ENCODE data around the gene KLF16. TPM values are rescaled to one million over a fixed set of nuclear protein-coding genes. Genes with fewer than 3 reads are reported as not detected.
A peak's percentile ranks its signal among the peaks of the same experiment; 100 is the strongest.

Gene KLF16
- total RNA-seq, 1 experiment from 2014 or later, result 5.1 TPM

- Histone ChIP-seq H3K27ac (no peak overlapping the region), H3K4me1 (no peaks in the 10 kb centered on the region; the same call in 1 of the 2 replicates), H3K4me3 (no peak overlapping the region), H3K9me3 (replicated peaks) (no peaks in the 10 kb centered on the region), H3K36me3 (no peaks in the 10 kb centered on the region), H3K27me3 (no peaks in the 10 kb centered on the region)
- no peak for DNase-seq
Observed at GRCh38 chr19:1866693-1867348, 3.4 kb upstream of the KLF16 start.

- Histone ChIP-seq H3K4me3 (peak overlapping the region; percentile 78), H3K27ac (peak overlapping the region; percentile 95), H3K36me3 (no peaks in the 10 kb centered on the region), H3K4me1 (no peaks in the 10 kb centered on the region; the same call in 1 of the 2 replicates), H3K27me3 (no peaks in the 10 kb centered on the region), H3K9me3 (replicated peaks) (no peaks in the 10 kb centered on the region)
- no peak for DNase-seq
Observed at GRCh38 chr19:1865172-1866010, 2.0 kb upstream of the KLF16 start.

- Histone ChIP-seq H3K36me3 (no peaks in the 10 kb centered on the region), H3K27ac (peak overlapping the region; percentile 95), H3K27me3 (no peaks in the 10 kb centered on the region), H3K9me3 (replicated peaks) (no peaks in the 10 kb centered on the region), H3K4me3 (peak overlapping the region; percentile 78), H3K4me1 (no peaks in the 10 kb centered on the region; the same call in 1 of the 2 replicates)
- peak; percentile 81 to 82 for DNase-seq
Observed at GRCh38 chr19:1864480-1865171, 1.2 kb upstream of the KLF16 start.

GRCh38 chr19:1863638-1864479, 480 bp upstream of the KLF16 start:
- Histone ChIP-seq H3K9me3 (replicated peaks) (no peaks in the 10 kb centered on the region), H3K4me3 (peak overlapping the region; percentile 78), H3K27me3 (no peaks in the 10 kb centered on the region), H3K27ac (peak overlapping the region; percentile 95), H3K36me3 (no peaks in the 10 kb centered on the region), H3K4me1 (no peaks in the 10 kb centered on the region; the same call in 1 of the 2 replicates)
- DNase-seq, result peak; percentile 94

- Histone ChIP-seq H3K27me3 (no peaks in the 10 kb centered on the region), H3K36me3 (no peaks in the 10 kb centered on the region), H3K4me3 (peak overlapping the region; percentile 76), H3K9me3 (replicated peaks) (no peaks in the 10 kb centered on the region), H3K27ac (no peak overlapping the region), H3K4me1 (peaks cover under 1% of the 10 kb centered on the region; the same call in 1 of the 2 replicates)
- no peak for DNase-seq
Observed at GRCh38 chr19:1862424-1863327, 703 bp downstream of the KLF16 start.

GRCh38 chr19:1862068-1862423, 1.3 kb downstream of the KLF16 start:
- Histone ChIP-seq H3K36me3 (no peaks in the 10 kb centered on the region), H3K4me3 (peak overlapping the region; percentile 76), H3K4me1 (peaks cover 3% of the 10 kb centered on the region; the same call in 1 of the 2 replicates), H3K9me3 (replicated peaks) (no peaks in the 10 kb centered on the region), H3K27ac (no peak overlapping the region), H3K27me3 (no peaks in the 10 kb centered on the region)
- no peak for DNase-seq

GRCh38 chr19:1861599-1862031, 1.8 kb downstream of the KLF16 start:
- DNase-seq, result no peak
- Histone ChIP-seq H3K4me1 (peaks cover 3% of the 10 kb centered on the region; the same call in 1 of the 2 replicates), H3K4me3 (peak overlapping the region; percentile 76), H3K27me3 (no peaks in the 10 kb centered on the region), H3K9me3 (replicated peaks) (no peaks in the 10 kb centered on the region), H3K36me3 (no peaks in the 10 kb centered on the region), H3K27ac (no peak overlapping the region)

DNA sequence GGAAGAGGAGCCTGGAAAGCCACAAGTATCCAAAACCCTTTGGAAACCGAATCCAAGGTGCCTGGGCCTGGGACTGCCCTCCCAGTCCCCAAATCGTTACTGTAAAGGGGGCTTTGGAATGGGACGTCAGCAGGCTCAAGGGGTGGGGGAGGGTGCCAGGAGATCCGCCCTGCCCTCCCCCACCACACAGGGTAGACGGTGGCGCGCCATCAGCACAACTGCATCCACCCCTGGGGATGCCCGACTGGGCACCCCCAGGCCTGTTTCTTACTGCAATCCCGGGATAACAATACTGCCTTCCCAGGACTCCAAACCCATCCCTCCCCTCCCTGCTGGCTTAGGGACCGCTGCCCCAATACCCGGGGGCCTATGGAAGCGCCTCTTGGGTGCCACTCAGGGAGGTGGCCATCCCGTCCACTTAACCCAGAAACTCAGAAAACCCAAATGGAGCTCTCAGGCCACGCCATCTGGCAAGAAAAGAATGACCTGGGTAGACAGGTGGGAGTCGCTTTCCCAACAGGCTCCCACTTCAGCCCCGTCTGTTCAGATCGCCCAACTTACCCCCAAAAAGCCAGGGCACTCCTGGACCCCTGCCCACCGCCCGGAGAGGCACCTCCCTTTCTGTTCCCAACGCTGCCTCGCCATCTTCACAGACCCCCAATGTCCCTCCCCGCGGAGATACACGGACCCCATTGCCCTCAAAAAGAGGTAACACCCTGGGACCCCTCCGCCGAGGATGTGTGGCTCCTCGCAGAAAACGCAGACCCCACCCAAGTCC, 2.4 kb downstream of the KLF16 start:
- no peak for DNase-seq
- H3K27me3 ChIP-seq, result no peaks in the 10 kb centered on the region
- no peak overlapping the region for H3K4me3 ChIP-seq
- peaks cover 4% of the 10 kb centered on the region for H3K4me1 ChIP-seq
- no peaks in the 10 kb centered on the region for H3K36me3 ChIP-seq
- H3K27ac ChIP-seq, result no peak overlapping the region
- H3K9me3 ChIP-seq (replicated peaks), result no peaks in the 10 kb centered on the region

DNA sequence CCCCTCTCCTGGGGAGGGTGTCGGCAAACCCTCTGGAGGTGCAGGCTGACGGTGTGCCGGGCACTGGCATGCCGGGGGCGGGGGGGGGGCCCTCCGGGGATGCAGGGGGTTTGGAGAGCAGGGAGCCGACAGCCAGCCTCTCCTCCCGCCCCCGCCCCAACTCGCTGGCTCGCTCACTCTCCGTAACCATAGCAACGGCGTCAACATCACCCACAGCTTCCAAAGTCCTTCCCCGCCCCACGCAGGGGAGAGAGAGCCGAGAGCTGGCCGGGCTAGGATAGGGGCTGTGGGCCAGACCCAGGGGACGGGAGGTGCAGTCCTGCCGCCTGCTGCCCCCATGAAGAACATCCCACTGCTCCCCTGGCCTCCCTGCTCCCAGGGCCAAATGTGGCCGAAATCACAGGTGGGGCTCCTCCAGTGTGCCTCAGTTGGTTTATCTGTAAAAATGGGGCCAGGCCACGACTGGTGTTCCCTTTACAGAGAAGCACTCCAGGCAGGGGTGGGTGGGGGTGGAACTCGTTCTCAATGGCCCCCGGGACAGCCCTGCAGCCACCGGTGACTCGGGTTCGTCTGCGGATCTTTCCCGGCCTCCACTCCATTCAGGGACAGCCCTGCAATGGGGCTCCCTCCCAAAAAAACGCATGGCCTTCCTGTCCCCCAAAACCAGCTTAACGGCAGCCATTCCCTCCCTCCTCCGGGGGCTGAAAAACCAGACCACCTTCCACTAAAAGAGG, 3.2 kb downstream of the KLF16 start:
- H3K4me1 ChIP-seq, result peaks cover 10% of the 10 kb centered on the region
- H3K4me3 ChIP-seq, result no peak overlapping the region
- H3K36me3 ChIP-seq, result no peaks in the 10 kb centered on the region
- H3K27ac ChIP-seq, result no peak overlapping the region
- no peaks in the 10 kb centered on the region for H3K9me3 ChIP-seq (replicated peaks)
- DNase-seq, result peak; percentile 62 to 65
- H3K27me3 ChIP-seq, result no peaks in the 10 kb centered on the region

- Histone ChIP-seq H3K4me3 (no peak overlapping the region), H3K27me3 (no peaks in the 10 kb centered on the region), H3K4me1 (peaks cover 15% of the 10 kb centered on the region), H3K9me3 (replicated peaks) (no peaks in the 10 kb centered on the region), H3K27ac (no peak overlapping the region), H3K36me3 (no peaks in the 10 kb centered on the region)
- DNase-seq, result no peak
Observed at GRCh38 chr19:1859331-1859781, 4.0 kb downstream of the KLF16 start.

DNA sequence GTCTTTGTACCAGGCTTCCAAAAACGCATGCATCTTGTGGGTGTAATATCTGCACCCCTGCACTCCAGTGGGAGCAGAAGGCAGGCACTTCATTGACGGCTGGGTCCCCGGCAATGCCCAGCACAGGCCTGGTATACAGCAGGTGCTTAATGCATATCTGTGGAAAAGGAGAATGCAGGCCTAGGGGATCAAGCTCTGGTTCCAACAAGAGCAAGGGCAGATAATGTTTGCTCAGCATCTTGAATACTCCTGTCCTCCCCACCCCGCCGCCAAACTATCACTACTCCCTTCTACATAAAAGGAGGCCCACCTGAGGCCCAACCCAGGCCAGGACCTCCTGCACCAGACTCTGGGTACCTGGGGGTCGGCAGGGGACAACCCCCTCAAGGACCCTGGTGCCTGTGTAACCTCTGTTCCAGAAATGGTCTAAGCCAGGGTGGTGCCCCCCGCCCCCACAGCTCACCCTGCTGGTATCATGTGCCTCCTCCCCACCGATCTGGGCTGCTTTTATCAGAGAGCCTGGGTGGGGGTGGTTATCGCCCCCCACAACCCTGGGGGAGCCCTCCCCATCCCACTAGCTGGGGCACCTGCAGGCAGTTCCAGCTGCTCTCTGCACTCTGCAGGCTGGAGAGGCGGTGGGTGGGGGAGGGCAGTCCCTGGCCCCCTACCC, 4.8 kb downstream of the KLF16 start:
- H3K27ac ChIP-seq, result no peak overlapping the region
- no peak overlapping the region for H3K4me3 ChIP-seq
- H3K4me1 ChIP-seq, result peaks cover 15% of the 10 kb centered on the region
- no peak for DNase-seq
- H3K27me3 ChIP-seq, result no peaks in the 10 kb centered on the region
- H3K36me3 ChIP-seq, result no peaks in the 10 kb centered on the region
- H3K9me3 ChIP-seq (replicated peaks), result no peaks in the 10 kb centered on the region

Measured in SJCRH30 (cell line).